OCI-LY3 (cell line): ENCODE data around the gene WNT2.

Source experiments
- EZH2phosphoT487 ChIP-seq: fragments of 200-600 bp; shearing (Covaris generic); IDR thresholded peaks from 2 replicates; pipeline ENCODE4 v1.6.1; 2018; ENCODE audit warnings: antibody characterized with exemption, mixed run types, low read depth
- TF ChIP-seq, protein P1 (sequence below): fragments of 200-600, 300-600 bp; sonication (generic); IDR thresholded peaks from 2 replicates; pipeline ENCODE4 v1.5.1; 2014; ENCODE audit warnings: antibody characterized with exemption, low read length, low read depth

DNA sequence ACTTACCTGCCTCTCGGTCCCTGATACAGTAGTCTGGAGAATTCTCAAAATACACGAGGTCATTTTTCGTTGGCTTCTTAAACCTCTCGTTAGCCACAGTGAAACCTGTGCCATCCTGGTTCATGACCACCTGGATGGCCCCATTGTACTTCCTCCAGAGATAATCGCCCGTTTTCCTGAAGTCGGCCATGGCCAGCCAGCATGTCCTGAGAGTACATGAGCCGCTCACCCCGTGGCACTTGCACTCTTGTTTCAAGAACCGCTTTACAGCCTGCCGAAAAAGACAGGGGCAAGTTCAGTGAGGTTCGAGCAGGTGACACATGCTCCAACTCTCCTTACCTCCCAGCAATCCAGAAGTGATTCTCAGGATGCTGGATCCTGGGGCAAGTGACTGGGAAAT lies 25.3 kb downstream of the WNT2 start:
- TF ChIP-seq, protein P1, sequence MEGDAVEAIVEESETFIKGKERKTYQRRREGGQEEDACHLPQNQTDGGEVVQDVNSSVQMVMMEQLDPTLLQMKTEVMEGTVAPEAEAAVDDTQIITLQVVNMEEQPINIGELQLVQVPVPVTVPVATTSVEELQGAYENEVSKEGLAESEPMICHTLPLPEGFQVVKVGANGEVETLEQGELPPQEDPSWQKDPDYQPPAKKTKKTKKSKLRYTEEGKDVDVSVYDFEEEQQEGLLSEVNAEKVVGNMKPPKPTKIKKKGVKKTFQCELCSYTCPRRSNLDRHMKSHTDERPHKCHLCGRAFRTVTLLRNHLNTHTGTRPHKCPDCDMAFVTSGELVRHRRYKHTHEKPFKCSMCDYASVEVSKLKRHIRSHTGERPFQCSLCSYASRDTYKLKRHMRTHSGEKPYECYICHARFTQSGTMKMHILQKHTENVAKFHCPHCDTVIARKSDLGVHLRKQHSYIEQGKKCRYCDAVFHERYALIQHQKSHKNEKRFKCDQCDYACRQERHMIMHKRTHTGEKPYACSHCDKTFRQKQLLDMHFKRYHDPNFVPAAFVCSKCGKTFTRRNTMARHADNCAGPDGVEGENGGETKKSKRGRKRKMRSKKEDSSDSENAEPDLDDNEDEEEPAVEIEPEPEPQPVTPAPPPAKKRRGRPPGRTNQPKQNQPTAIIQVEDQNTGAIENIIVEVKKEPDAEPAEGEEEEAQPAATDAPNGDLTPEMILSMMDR: no peak
- TF ChIP-seq EZH2phosphoT487: no peak
